Gastrocnemius medialis (tissue), 4 donors: Measurements from ENCODE around the gene HERC3. TPM values are rescaled to one million over a fixed set of nuclear protein-coding genes. Genes with fewer than 3 reads are reported as not detected.

ENCODE experiments used
- ATAC-seq, 2 donors: fragments of 150-250 bp; one replicate each; pipeline ENCODE4 v1.9.1; 2016
- DNase-seq, 2 donors: peaks; one replicate each; pipeline ENCODE4 v3.0.0-alpha.2; 2019
- H3K27ac ChIP-seq, 4 donors: fragments of 200-600 bp; sonication (generic); 1 replicate in 1 of 4; 2 replicates in 3 of 4; pipeline ENCODE4 v1.5.1; 2016 to 2018; ENCODE audit warnings: mild to moderate bottlenecking in 2 of 4, moderate library complexity in 1 of 4
- H3K27me3 ChIP-seq, 3 donors: fragments of 200-600 bp; sonication (generic) in 2 of 3; 1 replicate in 1 of 3; 2 replicates in 2 of 3; pipeline versions ENCODE4 v1.5.1 to v1.6.0; 2016 to 2019; ENCODE audit warnings: mild to moderate bottlenecking in 1 of 3, moderate library complexity in 1 of 3
- H3K36me3 ChIP-seq, 2 donors: fragments of 200-600 bp; sonication (generic) in 1 of 2; one replicate each; pipeline ENCODE4 v1.5.1; 2017 to 2018
- H3K4me1 ChIP-seq, 2 donors: fragments of 200-600 bp; sonication (generic) in 1 of 2; one replicate each; pipeline ENCODE4 v1.5.1; 2016 to 2017; ENCODE audit warnings: mild to moderate bottlenecking in 2 of 2
- H3K4me3 ChIP-seq, 4 donors: fragments of 200-600 bp; sonication (generic) in 3 of 4; 1 replicate in 1 of 4; 2 replicates in 3 of 4; pipeline ENCODE4 v1.5.1; 2016 to 2019; ENCODE audit warnings: mild to moderate bottlenecking in 2 of 4
- H3K9me3 ChIP-seq, 3 donors: fragments of 200-600 bp; sonication (generic) in 2 of 3; 1 replicate in 1 of 3; 2 replicates in 2 of 3; pipeline ENCODE4 v1.5.1; 2016 to 2019
- CTCF ChIP-seq, 5 experiments: fragments of 450-650 bp in 3 of 5; fragments of 200-600 bp in 2 of 5; sonication (generic) in 2 of 5; IDR thresholded peaks in 4 of 5; conservative IDR thresholded peaks in 1 of 5; 1 replicate in 4 of 5; 2 replicates in 1 of 5; pipeline ENCODE4 v1.5.1; 2016 to 2019; ENCODE audit warnings: antibody characterized with exemption in 5 of 5, mild to moderate bottlenecking in 3 of 5, moderate library complexity in 3 of 5
- POLR2A ChIP-seq, 2 donors: fragments of 450-650 bp; IDR thresholded peaks; one replicate each; pipeline ENCODE4 v1.6.1; 2017; ENCODE audit warnings: antibody characterized with exemption in 2 of 2, mild to moderate bottlenecking in 2 of 2, moderate library complexity in 2 of 2
- in situ Hi-C, 4 donors: fragments of 200-750 bp; cut with MboI; loops; one replicate each; pipeline versions ENCODE4 v1.15.0 to v1.8.0; 2017; ENCODE audit warnings: low sequenced_read_pairs in 4 of 4
- intact Hi-C: fragments of 100-400 bp; cut with DNase I; formaldehyde crosslinking; loops from one replicate; pipeline ENCODE4 v1.15.1; 2023; ENCODE audit warnings: low total_unique reads
- total RNA-seq, 4 donors: library from RNA; depleted of rRNA; stranded (reverse); fragments of >200 nt; gene quantifications; one replicate each; pipeline versions ENCODE4 v1.1.0 to v1.2.3, GENCODE V29; 2016

The HERC3 gene
- total RNA-seq, 4 donors from 2014 or later: 16.2 to 32.3 (median 21.9) TPM

- Histone ChIP-seq H3K4me1 (peaks cover 27 to 53% of the 10 kb centered on the region in 2 donors), H3K4me3 (no peak overlapping the region), H3K27ac (peak overlapping the region in 2 of 4 donors; percentile 53 to 55), H3K36me3 (peaks cover 0 to 28% of the 10 kb centered on the region in 2 donors), H3K27me3 (no peaks in the 10 kb centered on the region), H3K9me3 (peaks cover 0 to 3% (median 0%) of the 10 kb centered on the region in 3 donors)
- ATAC-seq (no peak), DNase-seq (no peak)
- TF ChIP-seq CTCF (IDR thresholded peaks at IDR 0.05 in 4 of 5, conservative IDR thresholded peaks at IDR 0.05 in 1 of 5) (no peak), POLR2A (IDR thresholded peaks at IDR 0.05) (no peak)
- intact Hi-C loops (no loop called here), in situ Hi-C loops (no loop called here)
These were observed 130.0 kb downstream of the HERC3 start for GRCh38 chr4:88722276-88722780.

- in situ Hi-C loops: no loop called here
- Histone ChIP-seq H3K27me3 (no peaks in the 10 kb centered on the region), H3K4me3 (no peak overlapping the region), H3K27ac (peak overlapping the region in 2 of 4 donors; percentile 53 to 55), H3K4me1 (peaks cover 32 to 57% of the 10 kb centered on the region in 2 donors), H3K36me3 (peaks cover 0 to 29% of the 10 kb centered on the region in 2 donors), H3K9me3 (no peaks in the 10 kb centered on the region)
- ATAC-seq (peak in 1 of 2 donors; percentile 24), DNase-seq (peak in 1 of 2 donors; percentile 26)
- TF ChIP-seq POLR2A (IDR thresholded peaks at IDR 0.05) (no peak), CTCF (IDR thresholded peaks at IDR 0.05 in 4 of 5, conservative IDR thresholded peaks at IDR 0.05 in 1 of 5) (no peak)
- intact Hi-C loops: no loop called here
These were observed 130.5 kb downstream of the HERC3 start for GRCh38 chr4:88722828-88723227.

GRCh38 chr4:88724406-88724805 is 132.1 kb downstream of the HERC3 start:
- Histone ChIP-seq H3K4me1 (peaks cover 45 to 73% of the 10 kb centered on the region in 2 donors), H3K27ac (peak overlapping the region in 1 of 4 donors; percentile 5), H3K36me3 (peaks cover 0 to 30% of the 10 kb centered on the region in 2 donors), H3K27me3 (no peaks in the 10 kb centered on the region), H3K9me3 (no peaks in the 10 kb centered on the region), H3K4me3 (no peak overlapping the region)
- DNase-seq: no peak
- in situ Hi-C loops: no loop called here
- intact Hi-C loops: no loop called here
- ATAC-seq: no peak
- TF ChIP-seq CTCF (IDR thresholded peaks at IDR 0.05 in 4 of 5, conservative IDR thresholded peaks at IDR 0.05 in 1 of 5): no peak
- no peak for TF ChIP-seq POLR2A (IDR thresholded peaks at IDR 0.05)

GRCh38 chr4:88725143-88725542 is 132.9 kb downstream of the HERC3 start:
- Histone ChIP-seq H3K27ac (peak overlapping the region in 1 of 4 donors; percentile 18), H3K4me1 (peaks cover 47 to 76% of the 10 kb centered on the region in 2 donors), H3K27me3 (no peaks in the 10 kb centered on the region), H3K36me3 (peaks cover 0 to 34% of the 10 kb centered on the region in 2 donors), H3K4me3 (no peak overlapping the region), H3K9me3 (no peaks in the 10 kb centered on the region)
- intact Hi-C loops: no loop called here
- DNase-seq: no peak
- ATAC-seq: no peak
- no peak for TF ChIP-seq CTCF (IDR thresholded peaks at IDR 0.05 in 4 of 5, conservative IDR thresholded peaks at IDR 0.05 in 1 of 5)
- no peak for TF ChIP-seq POLR2A (IDR thresholded peaks at IDR 0.05)
- in situ Hi-C loops: no loop called here

- intact Hi-C loops: no loop called here
- H3K4me1 ChIP-seq: peaks cover 43 to 70% of the 10 kb centered on the region in 2 donors
- ATAC-seq: no peak
These were observed 133.7 kb downstream of the HERC3 start for GRCh38 chr4:88725986-88726385.

More at GRCh38 chr4:88725986-88726385, 133.7 kb downstream of the HERC3 start:
- Histone ChIP-seq H3K36me3 (peaks cover 0 to 37% of the 10 kb centered on the region in 2 donors), H3K4me3 (no peak overlapping the region), H3K27me3 (no peaks in the 10 kb centered on the region), H3K27ac (peak overlapping the region in 2 of 4 donors; percentile 3 to 24), H3K9me3 (no peaks in the 10 kb centered on the region)
- in situ Hi-C loops: no loop called here
- TF ChIP-seq CTCF (IDR thresholded peaks at IDR 0.05 in 4 of 5, conservative IDR thresholded peaks at IDR 0.05 in 1 of 5) (no peak), POLR2A (IDR thresholded peaks at IDR 0.05) (no peak)
- DNase-seq: no peak
